Measurements from ENCODE around the gene EVA1C.

- TF ChIP-seq, protein P1, sequence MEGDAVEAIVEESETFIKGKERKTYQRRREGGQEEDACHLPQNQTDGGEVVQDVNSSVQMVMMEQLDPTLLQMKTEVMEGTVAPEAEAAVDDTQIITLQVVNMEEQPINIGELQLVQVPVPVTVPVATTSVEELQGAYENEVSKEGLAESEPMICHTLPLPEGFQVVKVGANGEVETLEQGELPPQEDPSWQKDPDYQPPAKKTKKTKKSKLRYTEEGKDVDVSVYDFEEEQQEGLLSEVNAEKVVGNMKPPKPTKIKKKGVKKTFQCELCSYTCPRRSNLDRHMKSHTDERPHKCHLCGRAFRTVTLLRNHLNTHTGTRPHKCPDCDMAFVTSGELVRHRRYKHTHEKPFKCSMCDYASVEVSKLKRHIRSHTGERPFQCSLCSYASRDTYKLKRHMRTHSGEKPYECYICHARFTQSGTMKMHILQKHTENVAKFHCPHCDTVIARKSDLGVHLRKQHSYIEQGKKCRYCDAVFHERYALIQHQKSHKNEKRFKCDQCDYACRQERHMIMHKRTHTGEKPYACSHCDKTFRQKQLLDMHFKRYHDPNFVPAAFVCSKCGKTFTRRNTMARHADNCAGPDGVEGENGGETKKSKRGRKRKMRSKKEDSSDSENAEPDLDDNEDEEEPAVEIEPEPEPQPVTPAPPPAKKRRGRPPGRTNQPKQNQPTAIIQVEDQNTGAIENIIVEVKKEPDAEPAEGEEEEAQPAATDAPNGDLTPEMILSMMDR (IDR thresholded peaks at IDR 0.05), result no peak
- TF ChIP-seq POLR2A (IDR thresholded peaks at IDR 0.05), result peak; percentile 62
- peak; percentile 89 for TF ChIP-seq POLR2AphosphoS5 (IDR thresholded peaks at IDR 0.05)
Observed at GRCh38 chr21:32484706-32485380, 72.3 kb downstream of the EVA1C start.
